Measurements from ENCODE around the gene NHLH1. TPM values are rescaled to one million over a fixed set of nuclear protein-coding genes. Genes with fewer than 3 reads are reported as not detected.
A peak's percentile ranks its signal among the peaks of the same experiment; 100 is the strongest.

The NHLH1 gene
- total and polyA plus RNA-seq, 4 donors: 0.08 TPM; not detected in 3

GRCh38 chr1:160397651-160398050 is 30.8 kb downstream of the NHLH1 start:
- peaks cover 0 to 7% (median 3%) of the 10 kb centered on the region in 4 donors for H3K27me3 ChIP-seq (ENCODE audit: control insufficient read depth in 4 of 4, insufficient read depth in 4 of 4, low read length in 3 of 4)
- H3K9me3 ChIP-seq (ENCODE audit: control insufficient read depth in 4 of 4, low read length in 3 of 4): no peaks in the 10 kb centered on the region
- no peak for TF ChIP-seq SP1 (IDR thresholded peaks at IDR 0.05)
- no peak for TF ChIP-seq ATF3 (IDR thresholded peaks at IDR 0.05)
- no peak for TF ChIP-seq JUND (IDR thresholded peaks at IDR 0.05)
- no peak for TF ChIP-seq EGR1 (IDR thresholded peaks at IDR 0.05; ENCODE audit: low read depth in 2 of 2)
- TF ChIP-seq, protein P1, sequence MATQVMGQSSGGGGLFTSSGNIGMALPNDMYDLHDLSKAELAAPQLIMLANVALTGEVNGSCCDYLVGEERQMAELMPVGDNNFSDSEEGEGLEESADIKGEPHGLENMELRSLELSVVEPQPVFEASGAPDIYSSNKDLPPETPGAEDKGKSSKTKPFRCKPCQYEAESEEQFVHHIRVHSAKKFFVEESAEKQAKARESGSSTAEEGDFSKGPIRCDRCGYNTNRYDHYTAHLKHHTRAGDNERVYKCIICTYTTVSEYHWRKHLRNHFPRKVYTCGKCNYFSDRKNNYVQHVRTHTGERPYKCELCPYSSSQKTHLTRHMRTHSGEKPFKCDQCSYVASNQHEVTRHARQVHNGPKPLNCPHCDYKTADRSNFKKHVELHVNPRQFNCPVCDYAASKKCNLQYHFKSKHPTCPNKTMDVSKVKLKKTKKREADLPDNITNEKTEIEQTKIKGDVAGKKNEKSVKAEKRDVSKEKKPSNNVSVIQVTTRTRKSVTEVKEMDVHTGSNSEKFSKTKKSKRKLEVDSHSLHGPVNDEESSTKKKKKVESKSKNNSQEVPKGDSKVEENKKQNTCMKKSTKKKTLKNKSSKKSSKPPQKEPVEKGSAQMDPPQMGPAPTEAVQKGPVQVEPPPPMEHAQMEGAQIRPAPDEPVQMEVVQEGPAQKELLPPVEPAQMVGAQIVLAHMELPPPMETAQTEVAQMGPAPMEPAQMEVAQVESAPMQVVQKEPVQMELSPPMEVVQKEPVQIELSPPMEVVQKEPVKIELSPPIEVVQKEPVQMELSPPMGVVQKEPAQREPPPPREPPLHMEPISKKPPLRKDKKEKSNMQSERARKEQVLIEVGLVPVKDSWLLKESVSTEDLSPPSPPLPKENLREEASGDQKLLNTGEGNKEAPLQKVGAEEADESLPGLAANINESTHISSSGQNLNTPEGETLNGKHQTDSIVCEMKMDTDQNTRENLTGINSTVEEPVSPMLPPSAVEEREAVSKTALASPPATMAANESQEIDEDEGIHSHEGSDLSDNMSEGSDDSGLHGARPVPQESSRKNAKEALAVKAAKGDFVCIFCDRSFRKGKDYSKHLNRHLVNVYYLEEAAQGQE (IDR thresholded peaks at IDR 0.05): no peak
- TF ChIP-seq RXRA (IDR thresholded peaks at IDR 0.05): no peak
- no peak for TF ChIP-seq RAD21 (IDR thresholded peaks at IDR 0.05)
- TF ChIP-seq TAF1 (conservative IDR thresholded peaks at IDR 0.05): no peak
- no peak for TF ChIP-seq HNF4A (conservative IDR thresholded peaks at IDR 0.05)
- TF ChIP-seq YY1 (IDR thresholded peaks at IDR 0.05): no peak
- no peak for TF ChIP-seq NR2F2 (IDR thresholded peaks at IDR 0.05)
- TF ChIP-seq CTCF (IDR thresholded peaks at IDR 0.05; ENCODE audit: low read depth, low read length, missing input control): no peak
- TF ChIP-seq HNF4G (IDR thresholded peaks at IDR 0.05): no peak
- TF ChIP-seq, protein P2, sequence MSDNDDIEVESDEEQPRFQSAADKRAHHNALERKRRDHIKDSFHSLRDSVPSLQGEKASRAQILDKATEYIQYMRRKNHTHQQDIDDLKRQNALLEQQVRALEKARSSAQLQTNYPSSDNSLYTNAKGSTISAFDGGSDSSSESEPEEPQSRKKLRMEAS (IDR thresholded peaks at IDR 0.05): no peak
- H3K27ac ChIP-seq (ENCODE audit: low read depth in 1 of 2, low read length in 2 of 2): no peak overlapping the region
- H3K4me1 ChIP-seq (ENCODE audit: control insufficient read depth in 4 of 4, insufficient read depth in 4 of 4, low read length in 3 of 4): peaks cover 0 to 5% (median 0%) of the 10 kb centered on the region in 4 donors
- DNase-seq (ENCODE audit: low spot score): peak; percentile 3
- H3K36me3 ChIP-seq (ENCODE audit: control insufficient read depth in 4 of 4, insufficient read depth in 3 of 4, low read depth in 1 of 4, low read length in 3 of 4): no peaks in the 10 kb centered on the region
- H3K4me3 ChIP-seq (ENCODE audit: low read depth in 1 of 3, low read length in 3 of 3): no peak overlapping the region
- no peak overlapping the region for H3K9ac ChIP-seq (ENCODE audit: low read depth in 1 of 2, low read length in 2 of 2)
- WGBS: 67% methylated on average over 1 of the region's 1 CpG

DNA sequence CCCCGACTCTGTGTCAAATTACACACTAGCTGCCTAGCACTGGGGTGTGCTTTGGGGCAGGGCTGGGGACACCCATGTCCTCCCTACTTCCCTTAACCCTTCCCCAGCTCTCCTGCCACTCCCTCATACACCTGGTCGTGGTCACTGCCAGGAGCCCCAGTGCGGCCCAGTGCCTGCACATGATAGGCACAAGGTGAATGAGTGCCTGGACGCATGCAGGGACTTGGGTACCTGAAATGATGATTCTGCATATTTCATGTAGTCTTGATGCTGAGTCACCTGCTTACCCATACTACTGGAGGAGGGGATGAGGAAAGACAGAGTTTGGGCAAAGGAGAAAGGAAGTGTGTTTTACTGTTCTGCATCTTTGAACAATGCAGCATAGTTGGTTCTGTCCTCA is 32.0 kb downstream of the NHLH1 start:
- H3K27me3 ChIP-seq (ENCODE audit: control insufficient read depth in 4 of 4, insufficient read depth in 4 of 4, low read length in 3 of 4): peaks cover 0 to 7% (median 3%) of the 10 kb centered on the region in 4 donors
- H3K9ac ChIP-seq (ENCODE audit: low read depth in 1 of 2, low read length in 2 of 2): no peak overlapping the region
- H3K27ac ChIP-seq (ENCODE audit: low read depth in 1 of 2, low read length in 2 of 2): no peak overlapping the region
- H3K9me3 ChIP-seq (ENCODE audit: control insufficient read depth in 4 of 4, low read length in 3 of 4): no peaks in the 10 kb centered on the region
- H3K36me3 ChIP-seq (ENCODE audit: control insufficient read depth in 4 of 4, insufficient read depth in 3 of 4, low read depth in 1 of 4, low read length in 3 of 4): no peaks in the 10 kb centered on the region
- TF ChIP-seq HNF4G (IDR thresholded peaks at IDR 0.05): no peak
- TF ChIP-seq HNF4A (conservative IDR thresholded peaks at IDR 0.05): no peak
- TF ChIP-seq YY1 (IDR thresholded peaks at IDR 0.05): no peak
- TF ChIP-seq JUND (IDR thresholded peaks at IDR 0.05): no peak
- no peak overlapping the region for H3K4me3 ChIP-seq (ENCODE audit: low read depth in 1 of 3, low read length in 3 of 3)
- H3K4me1 ChIP-seq (ENCODE audit: control insufficient read depth in 4 of 4, insufficient read depth in 4 of 4, low read length in 3 of 4): peaks cover 0 to 5% (median 0%) of the 10 kb centered on the region in 4 donors
- 89% methylated on average over 4 of the region's 4 CpGs for WGBS
- no peak for DNase-seq (ENCODE audit: low spot score)

Measured in liver (tissue), 9 donors.